ENCODE measurements around the gene HMOX1. TPM values are rescaled to one million over a fixed set of nuclear protein-coding genes. Genes with fewer than 3 reads are reported as not detected.

HMOX1 gene, protein sequence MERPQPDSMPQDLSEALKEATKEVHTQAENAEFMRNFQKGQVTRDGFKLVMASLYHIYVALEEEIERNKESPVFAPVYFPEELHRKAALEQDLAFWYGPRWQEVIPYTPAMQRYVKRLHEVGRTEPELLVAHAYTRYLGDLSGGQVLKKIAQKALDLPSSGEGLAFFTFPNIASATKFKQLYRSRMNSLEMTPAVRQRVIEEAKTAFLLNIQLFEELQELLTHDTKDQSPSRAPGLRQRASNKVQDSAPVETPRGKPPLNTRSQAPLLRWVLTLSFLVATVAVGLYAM
- polyA plus RNA-seq (2012; ENCODE audit: insufficient read depth, insufficient read length, low read depth): 9.9 TPM

DNA sequence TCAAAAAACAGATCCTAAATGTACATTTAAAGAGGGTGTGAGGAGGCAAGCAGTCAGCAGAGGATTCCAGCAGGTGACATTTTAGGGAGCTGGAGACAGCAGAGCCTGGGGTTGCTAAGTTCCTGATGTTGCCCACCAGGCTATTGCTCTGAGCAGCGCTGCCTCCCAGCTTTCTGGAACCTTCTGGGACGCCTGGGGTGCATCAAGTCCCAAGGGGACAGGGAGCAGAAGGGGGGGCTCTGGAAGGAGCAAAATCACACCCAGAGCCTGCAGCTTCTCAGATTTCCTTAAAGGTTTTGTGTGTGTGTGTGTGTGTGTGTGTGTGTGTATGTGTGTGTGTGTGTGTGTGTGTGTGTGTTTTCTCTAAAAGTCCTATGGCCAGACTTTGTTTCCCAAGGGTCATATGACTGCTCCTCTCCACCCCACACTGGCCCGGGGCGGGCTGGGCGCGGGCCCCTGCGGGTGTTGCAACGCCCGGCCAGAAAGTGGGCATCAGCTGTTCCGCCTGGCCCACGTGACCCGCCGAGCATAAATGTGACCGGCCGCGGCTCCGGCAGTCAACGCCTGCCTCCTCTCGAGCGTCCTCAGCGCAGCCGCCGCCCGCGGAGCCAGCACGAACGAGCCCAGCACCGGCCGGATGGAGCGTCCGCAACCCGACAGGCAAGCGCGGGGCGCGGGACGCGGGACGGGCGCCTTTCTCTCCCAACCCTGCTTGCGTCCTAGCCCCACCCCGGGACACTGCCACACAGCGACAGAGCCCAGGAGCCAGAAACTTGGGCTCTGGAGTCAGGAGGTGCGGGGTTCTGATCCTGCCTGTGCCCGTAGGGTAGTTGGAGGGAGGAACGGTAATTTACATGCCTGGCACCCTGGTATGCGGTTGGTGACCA lies at the start of gene HMOX1:
Gene HMOX1 (plus strand): TSS at position 560 of the 887 bp plus-strand sequence. CDS start 78 bp downstream, at position 638.
- peaks cover 6% of the 10 kb centered on the region for H3K4me1 ChIP-seq
- peak; percentile 88 for DNase-seq
- H3K36me3 ChIP-seq: no peaks in the 10 kb centered on the region
- no peaks in the 10 kb centered on the region for H3K9me3 ChIP-seq
- no peaks in the 10 kb centered on the region; the same call in 1 of the 2 replicates for H3K27me3 ChIP-seq
- H3K4me3 ChIP-seq (ENCODE audit: low read depth, low read length): peak within 1 kb of the TSS; percentile 66
- TF ChIP-seq, protein P1, sequence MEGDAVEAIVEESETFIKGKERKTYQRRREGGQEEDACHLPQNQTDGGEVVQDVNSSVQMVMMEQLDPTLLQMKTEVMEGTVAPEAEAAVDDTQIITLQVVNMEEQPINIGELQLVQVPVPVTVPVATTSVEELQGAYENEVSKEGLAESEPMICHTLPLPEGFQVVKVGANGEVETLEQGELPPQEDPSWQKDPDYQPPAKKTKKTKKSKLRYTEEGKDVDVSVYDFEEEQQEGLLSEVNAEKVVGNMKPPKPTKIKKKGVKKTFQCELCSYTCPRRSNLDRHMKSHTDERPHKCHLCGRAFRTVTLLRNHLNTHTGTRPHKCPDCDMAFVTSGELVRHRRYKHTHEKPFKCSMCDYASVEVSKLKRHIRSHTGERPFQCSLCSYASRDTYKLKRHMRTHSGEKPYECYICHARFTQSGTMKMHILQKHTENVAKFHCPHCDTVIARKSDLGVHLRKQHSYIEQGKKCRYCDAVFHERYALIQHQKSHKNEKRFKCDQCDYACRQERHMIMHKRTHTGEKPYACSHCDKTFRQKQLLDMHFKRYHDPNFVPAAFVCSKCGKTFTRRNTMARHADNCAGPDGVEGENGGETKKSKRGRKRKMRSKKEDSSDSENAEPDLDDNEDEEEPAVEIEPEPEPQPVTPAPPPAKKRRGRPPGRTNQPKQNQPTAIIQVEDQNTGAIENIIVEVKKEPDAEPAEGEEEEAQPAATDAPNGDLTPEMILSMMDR (IDR thresholded peaks at IDR 0.05; ENCODE audit: low read depth, low read length): peak; percentile 15; the same call in 1 of the 2 replicates

DNA sequence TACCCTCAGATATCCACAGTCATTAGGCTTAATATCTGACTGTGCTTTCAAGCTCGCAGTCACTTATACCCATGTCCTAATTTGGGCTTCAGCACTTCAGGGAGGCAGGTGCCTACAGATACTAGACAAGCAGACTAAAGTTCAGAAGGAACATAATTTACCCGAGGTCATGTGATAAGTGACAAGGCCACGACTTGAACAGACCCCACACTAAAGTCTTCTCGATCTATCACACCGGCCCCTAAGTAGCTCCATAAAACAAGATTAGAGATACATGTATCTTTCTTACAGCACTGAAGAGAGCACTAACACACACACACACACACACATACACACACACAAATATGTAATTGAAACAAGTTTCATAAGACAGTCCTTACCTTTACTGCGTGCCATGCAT lies 48.6 kb upstream of the HMOX1 start:
- Histone ChIP-seq H3K27me3 (no peaks in the 10 kb centered on the region), H3K4me1 (peaks cover 23% of the 10 kb centered on the region), H3K36me3 (peaks cover 38% of the 10 kb centered on the region), H3K4me3 (ENCODE audit: low read depth, low read length) (no peak overlapping the region), H3K9me3 (no peaks in the 10 kb centered on the region)
- DNase-seq: no peak
- TF ChIP-seq, protein P1 (IDR thresholded peaks at IDR 0.05; ENCODE audit: low read depth, low read length): no peak

DNA sequence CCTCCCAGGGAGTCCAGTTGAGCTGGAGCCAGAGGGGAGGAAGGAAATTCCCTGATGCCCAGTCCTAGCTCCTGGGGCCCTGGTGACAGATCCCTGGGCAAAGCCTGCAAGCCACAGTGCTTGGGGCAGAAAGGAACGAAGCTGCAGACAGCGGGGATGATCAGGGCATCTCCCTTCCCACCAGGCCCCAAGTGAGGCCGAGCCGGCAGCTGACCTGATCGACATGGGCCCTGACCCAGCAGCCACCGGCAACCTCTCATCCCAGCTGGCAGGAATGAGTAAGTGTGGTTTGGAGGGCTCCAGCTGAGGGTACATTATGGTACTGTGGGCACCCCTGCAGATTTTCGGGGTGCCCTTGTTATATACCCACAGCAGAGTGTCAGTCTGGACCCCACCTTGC lies 47.7 kb upstream of the HMOX1 start:
- Histone ChIP-seq H3K36me3 (peaks cover 32% of the 10 kb centered on the region), H3K27me3 (no peaks in the 10 kb centered on the region), H3K9me3 (no peaks in the 10 kb centered on the region), H3K4me1 (peaks cover 23% of the 10 kb centered on the region), H3K4me3 (ENCODE audit: low read depth, low read length) (no peak overlapping the region)
- no peak for DNase-seq
- TF ChIP-seq, protein P1 (IDR thresholded peaks at IDR 0.05; ENCODE audit: low read depth, low read length): no peak

DNA sequence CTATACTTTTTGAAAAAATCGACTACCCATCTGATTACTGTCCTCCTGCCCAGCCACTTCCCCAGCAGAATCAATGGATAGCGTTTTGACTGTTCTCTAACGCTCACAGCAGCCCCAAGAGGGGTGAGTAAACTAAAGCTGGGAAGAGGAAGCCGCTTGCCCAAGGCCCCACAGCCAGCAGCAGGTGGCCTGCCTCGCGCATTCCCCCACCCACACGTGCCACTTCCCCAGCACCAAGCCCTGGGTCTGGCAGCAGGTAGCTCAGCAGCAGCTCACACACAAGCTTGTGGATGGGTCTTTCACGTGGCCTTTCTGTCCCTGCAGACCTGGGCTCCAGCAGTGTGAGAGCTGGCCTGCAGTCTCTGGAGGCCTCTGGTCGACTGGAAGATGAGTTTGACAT lies 46.9 kb upstream of the HMOX1 start:
- no peaks in the 10 kb centered on the region for H3K9me3 ChIP-seq
- peaks cover 28% of the 10 kb centered on the region for H3K36me3 ChIP-seq
- H3K4me3 ChIP-seq (ENCODE audit: low read depth, low read length): no peak overlapping the region
- no peak for DNase-seq
- H3K27me3 ChIP-seq: no peaks in the 10 kb centered on the region
- peaks cover 23% of the 10 kb centered on the region for H3K4me1 ChIP-seq
- TF ChIP-seq, protein P1 (IDR thresholded peaks at IDR 0.05; ENCODE audit: low read depth, low read length): no peak

DNA sequence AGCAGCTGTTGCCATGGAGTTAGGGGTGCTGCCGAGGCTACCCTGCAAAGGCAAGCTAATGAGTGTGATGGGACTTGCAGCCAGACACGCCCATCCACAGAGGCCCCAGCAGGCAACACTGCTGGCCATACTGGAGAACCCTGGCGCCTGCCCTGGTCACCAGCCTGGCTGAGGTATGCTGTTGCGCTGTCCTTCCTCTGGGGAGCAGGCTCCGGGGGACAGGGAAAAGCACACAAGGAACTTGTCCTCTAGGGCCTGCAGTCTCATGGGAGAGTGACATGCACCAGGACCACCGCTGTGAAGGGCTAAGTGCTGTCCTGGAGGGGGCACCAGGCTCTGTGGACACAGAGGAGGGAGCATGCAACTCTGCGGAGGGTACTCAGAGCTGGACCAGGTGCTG lies 45.4 kb upstream of the HMOX1 start:
- Histone ChIP-seq H3K4me1 (peaks cover 22% of the 10 kb centered on the region), H3K9me3 (no peaks in the 10 kb centered on the region), H3K36me3 (peaks cover 24% of the 10 kb centered on the region), H3K4me3 (ENCODE audit: low read depth, low read length) (no peak overlapping the region), H3K27me3 (no peaks in the 10 kb centered on the region)
- DNase-seq: peak; percentile 42
- TF ChIP-seq, protein P1 (IDR thresholded peaks at IDR 0.05; ENCODE audit: low read depth, low read length): no peak

All from BE2C (cell line).